NCI-H1417 (cell line): ENCODE data around the gene CA5A.

ENCODE experiments used
- DNase-seq, 3 experiments: peaks; one replicate each; lab custom pipeline; 2025; lab: John Stamatoyannopoulos, UW

Gene CA5A

GRCh38 chr16:87963400-87963799 lies 27.1 kb upstream of the CA5A start:
- DNase-seq, result no peak

GRCh38 chr16:87961623-87962022 lies 25.3 kb upstream of the CA5A start:
- DNase-seq, result no peak

GRCh38 chr16:87960852-87961251 lies 24.5 kb upstream of the CA5A start:
- DNase-seq, result no peak

GRCh38 chr16:87960296-87960695 lies 24.0 kb upstream of the CA5A start:
- DNase-seq, result no peak

GRCh38 chr16:87959391-87959990 lies 23.2 kb upstream of the CA5A start:
- DNase-seq, result no peak

GRCh38 chr16:87958632-87959031 lies 22.3 kb upstream of the CA5A start:
- DNase-seq, result no peak

- no peak for DNase-seq
Observed at GRCh38 chr16:87957296-87958094, 21.2 kb upstream of the CA5A start.

GRCh38 chr16:87956365-87957231 lies 20.3 kb upstream of the CA5A start:
- peak in 1 of 3 experiments; percentile 48 for DNase-seq

GRCh38 chr16:87956098-87956364 lies 19.7 kb upstream of the CA5A start:
- DNase-seq, result no peak

- DNase-seq, result no peak
Observed at GRCh38 chr16:87955302-87956097, 19.2 kb upstream of the CA5A start.

GRCh38 chr16:87954826-87955225 lies 18.5 kb upstream of the CA5A start:
- no peak for DNase-seq

GRCh38 chr16:87954361-87954760 lies 18.0 kb upstream of the CA5A start:
- DNase-seq, result no peak

- DNase-seq, result no peak
Observed at GRCh38 chr16:87953308-87954215, 17.2 kb upstream of the CA5A start.

- no peak for DNase-seq
Observed at GRCh38 chr16:87952751-87953150, 16.4 kb upstream of the CA5A start.

GRCh38 chr16:87951552-87952538 lies 15.5 kb upstream of the CA5A start:
- peak in 2 of 3 experiments; percentile 62 to 66 for DNase-seq

GRCh38 chr16:87950765-87951551 lies 14.6 kb upstream of the CA5A start, which contains the start of gene BANP:
Gene BANP (plus strand): TSS chr16:87951434. CDS start chr16:87975116, 23,682 bp downstream.
- DNase-seq, result peak; percentile 90 to 99 (median 99)

GRCh38 chr16:87949071-87949744 lies 12.9 kb upstream of the CA5A start:
- no peak for DNase-seq

- no peak for DNase-seq
Observed at GRCh38 chr16:87948735-87949070, 12.4 kb upstream of the CA5A start.
